Measurements from ENCODE around the gene MYO1B. TPM values are rescaled to one million over a fixed set of nuclear protein-coding genes. Genes with fewer than 3 reads are reported as not detected.

Gene MYO1B
- total and polyA plus RNA-seq, 9 donors = 63.3 to 94.1 (median 75.4) TPM

DNA sequence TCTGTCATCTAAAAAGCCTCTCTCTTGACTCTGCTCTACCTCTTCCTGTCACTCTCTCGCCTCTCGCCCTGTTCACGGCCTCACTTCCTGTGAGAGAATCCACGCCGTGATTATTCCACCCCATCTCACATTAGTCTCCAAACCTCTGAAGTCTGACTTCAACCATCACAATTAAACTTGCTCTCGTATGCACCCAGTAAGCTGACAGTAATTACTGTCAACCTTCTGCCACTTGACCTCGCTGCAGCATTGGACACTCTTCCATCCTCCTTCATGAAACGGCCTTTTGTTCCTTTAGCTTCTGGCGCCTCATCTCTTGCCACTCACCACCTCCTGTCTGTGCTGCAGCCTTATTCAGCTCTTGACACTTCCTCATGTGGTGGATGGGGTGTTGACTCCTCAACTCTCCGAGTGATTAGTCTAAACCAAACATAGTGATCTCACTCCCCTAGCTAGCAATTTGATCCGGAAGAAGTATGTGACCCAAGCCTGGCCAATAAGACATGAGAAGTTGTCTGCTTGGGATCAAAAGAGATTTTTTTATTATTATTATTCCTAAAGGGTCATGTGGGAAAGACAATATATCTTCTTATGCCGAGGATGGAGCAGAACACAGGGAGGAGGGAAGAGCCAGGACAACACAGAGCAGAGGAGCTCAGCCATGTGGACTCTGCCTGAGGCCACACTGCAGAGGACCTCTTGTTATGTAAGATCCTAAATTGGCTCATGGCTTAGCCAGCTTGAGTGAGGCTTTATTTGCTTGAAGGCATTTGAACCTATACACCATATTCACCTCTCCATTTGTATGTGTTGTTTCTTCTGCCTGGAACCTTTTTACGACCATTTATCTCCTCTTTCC lies 38.4 kb upstream of the MYO1B start:
- peaks cover 2% of the 10 kb centered on the region for H3K9me3 ChIP-seq (replicated peaks; ENCODE audit: control insufficient read depth, low read depth, low read length)
- H3K27ac ChIP-seq (ENCODE audit: low read length) = no peak overlapping the region
- no peaks in the 10 kb centered on the region for H3K36me3 ChIP-seq (ENCODE audit: control insufficient read depth, insufficient read depth, low read length)
- no peak overlapping the region for H3K4me3 ChIP-seq (ENCODE audit: low read length)
- DNase-seq = no peak
- 77% methylated on average over 8 of the region's 13 CpGs for WGBS (ENCODE audit: insufficient coverage)
- H3K4me1 ChIP-seq (ENCODE audit: control insufficient read depth, insufficient read depth, low read length) = peaks cover 5% of the 10 kb centered on the region
- no peaks in the 10 kb centered on the region for H3K27me3 ChIP-seq (ENCODE audit: control insufficient read depth, insufficient read depth, low read length)

- H3K4me1 ChIP-seq (ENCODE audit: control insufficient read depth, insufficient read depth, low read length) = no peaks in the 10 kb centered on the region
- no peak overlapping the region for H3K27ac ChIP-seq (ENCODE audit: low read length)
- DNase-seq = no peak
- H3K4me3 ChIP-seq (ENCODE audit: low read length) = no peak overlapping the region
- no CpG with 5 or more reads among the region's 1 CpG for WGBS (ENCODE audit: insufficient coverage)
- no peaks in the 10 kb centered on the region for H3K27me3 ChIP-seq (ENCODE audit: control insufficient read depth, insufficient read depth, low read length)
- H3K9me3 ChIP-seq (replicated peaks; ENCODE audit: control insufficient read depth, low read depth, low read length) = peaks cover 6% of the 10 kb centered on the region
- H3K36me3 ChIP-seq (ENCODE audit: control insufficient read depth, insufficient read depth, low read length) = no peaks in the 10 kb centered on the region
Observed at GRCh38 chr2:191209340-191209739, 35.9 kb upstream of the MYO1B start.

DNA sequence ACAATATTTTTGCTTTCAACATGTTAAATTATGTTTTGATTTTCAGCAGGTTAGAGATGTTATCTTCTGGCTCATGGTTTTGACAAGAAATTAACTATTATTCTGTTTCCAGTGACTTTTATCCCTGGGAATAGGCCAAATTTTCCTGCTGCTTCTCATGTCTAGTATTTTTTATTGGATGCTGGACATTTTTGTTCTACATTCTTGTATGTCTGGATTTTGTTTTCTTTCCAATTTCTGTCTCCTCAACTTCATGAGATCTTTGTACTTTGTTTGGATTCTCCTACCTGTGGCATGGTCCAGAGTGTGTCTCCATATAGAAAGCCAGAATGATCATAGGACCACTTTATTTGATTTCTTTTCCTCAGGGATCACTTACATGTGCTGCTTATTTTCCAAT lies 33.1 kb upstream of the MYO1B start:
- no peaks in the 10 kb centered on the region for H3K36me3 ChIP-seq (ENCODE audit: control insufficient read depth, insufficient read depth, low read length)
- no peaks in the 10 kb centered on the region for H3K27me3 ChIP-seq (ENCODE audit: control insufficient read depth, insufficient read depth, low read length)
- no peak overlapping the region for H3K4me3 ChIP-seq (ENCODE audit: low read length)
- no peaks in the 10 kb centered on the region for H3K4me1 ChIP-seq (ENCODE audit: control insufficient read depth, insufficient read depth, low read length)
- no peak overlapping the region for H3K27ac ChIP-seq (ENCODE audit: low read length)
- DNase-seq = no peak
- H3K9me3 ChIP-seq (replicated peaks; ENCODE audit: control insufficient read depth, low read depth, low read length) = peaks cover 6% of the 10 kb centered on the region

- H3K36me3 ChIP-seq (ENCODE audit: control insufficient read depth, insufficient read depth, low read length) = no peaks in the 10 kb centered on the region
- no peaks in the 10 kb centered on the region for H3K4me1 ChIP-seq (ENCODE audit: control insufficient read depth, insufficient read depth, low read length)
- H3K4me3 ChIP-seq (ENCODE audit: low read length) = no peak overlapping the region
- no peak overlapping the region for H3K27ac ChIP-seq (ENCODE audit: low read length)
- peaks cover 6% of the 10 kb centered on the region for H3K9me3 ChIP-seq (replicated peaks; ENCODE audit: control insufficient read depth, low read depth, low read length)
- no peak for DNase-seq
- no peaks in the 10 kb centered on the region for H3K27me3 ChIP-seq (ENCODE audit: control insufficient read depth, insufficient read depth, low read length)
Observed at GRCh38 chr2:191213333-191213732, 31.9 kb upstream of the MYO1B start.

DNA sequence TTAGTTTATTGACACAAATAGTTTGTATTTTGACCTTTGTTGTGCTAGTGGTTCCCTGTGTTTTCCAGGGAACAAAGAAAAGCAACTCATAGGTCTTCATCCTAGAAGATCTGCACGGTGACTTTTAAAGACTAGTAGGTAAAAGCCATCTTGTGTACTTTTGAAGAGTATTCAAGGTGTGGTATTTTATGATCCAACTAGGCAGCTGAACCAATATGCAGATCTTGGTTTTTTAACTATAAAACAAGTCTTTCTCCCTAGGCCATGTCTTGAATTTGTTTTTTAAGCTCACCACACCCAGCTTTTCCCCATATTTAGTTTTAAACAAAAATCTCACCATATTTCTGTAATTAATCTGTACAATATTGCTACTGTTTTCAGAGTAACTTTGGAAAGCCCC lies 30.0 kb upstream of the MYO1B start:
- Histone ChIP-seq H3K4me3 (ENCODE audit: low read length) (no peak overlapping the region), H3K9me3 (replicated peaks; ENCODE audit: control insufficient read depth, low read depth, low read length) (peaks cover 6% of the 10 kb centered on the region), H3K27me3 (ENCODE audit: control insufficient read depth, insufficient read depth, low read length) (no peaks in the 10 kb centered on the region), H3K36me3 (ENCODE audit: control insufficient read depth, insufficient read depth, low read length) (no peaks in the 10 kb centered on the region), H3K27ac (ENCODE audit: low read length) (no peak overlapping the region), H3K4me1 (ENCODE audit: control insufficient read depth, insufficient read depth, low read length) (no peaks in the 10 kb centered on the region)
- no CpG with 5 or more reads among the region's 1 CpG for WGBS (ENCODE audit: insufficient coverage)
- DNase-seq = no peak

DNA sequence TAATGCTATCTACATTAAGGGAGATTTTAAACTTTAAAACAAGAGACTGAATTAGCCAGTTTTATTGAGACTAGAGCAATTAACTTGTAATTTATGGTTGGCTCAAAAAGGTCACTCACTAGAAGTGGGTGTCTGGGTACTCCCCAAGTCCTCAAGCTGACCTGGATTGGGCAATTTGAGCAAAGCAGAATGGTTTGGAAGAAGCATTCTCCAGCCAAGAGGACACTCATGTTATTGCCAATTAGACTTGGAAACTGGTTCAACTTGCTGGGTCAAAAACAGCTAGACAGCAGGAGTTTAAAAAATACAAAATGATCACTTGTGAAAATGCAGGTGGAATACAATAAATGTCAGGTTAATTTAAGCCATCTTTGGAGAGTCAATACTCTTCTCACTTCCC lies 29.5 kb upstream of the MYO1B start:
- Histone ChIP-seq H3K9me3 (replicated peaks; ENCODE audit: control insufficient read depth, low read depth, low read length) (peaks cover 6% of the 10 kb centered on the region), H3K27ac (ENCODE audit: low read length) (no peak overlapping the region), H3K4me3 (ENCODE audit: low read length) (no peak overlapping the region), H3K27me3 (ENCODE audit: control insufficient read depth, insufficient read depth, low read length) (no peaks in the 10 kb centered on the region), H3K36me3 (ENCODE audit: control insufficient read depth, insufficient read depth, low read length) (no peaks in the 10 kb centered on the region), H3K4me1 (ENCODE audit: control insufficient read depth, insufficient read depth, low read length) (no peaks in the 10 kb centered on the region)
- no peak for DNase-seq

DNA sequence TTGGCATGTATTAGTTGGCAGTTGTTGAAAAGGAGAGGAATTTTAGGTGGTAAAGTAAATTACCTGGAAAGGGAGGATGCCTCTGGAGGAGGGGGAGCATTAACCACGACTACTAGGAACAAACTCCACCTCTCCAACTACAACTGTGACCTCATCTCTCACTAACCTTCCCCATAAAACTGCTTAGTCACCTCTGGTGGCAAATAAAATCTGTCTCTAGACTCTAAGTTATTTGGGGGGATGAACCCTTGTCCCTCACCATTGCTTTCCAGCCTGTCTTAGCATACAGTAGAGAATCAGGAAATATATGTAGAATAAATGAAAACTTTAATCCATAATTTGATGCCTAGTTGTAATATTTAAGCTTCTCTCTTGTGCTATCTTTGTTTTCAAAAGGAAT lies 27.6 kb upstream of the MYO1B start:
- Histone ChIP-seq H3K27ac (ENCODE audit: low read length) (no peak overlapping the region), H3K36me3 (ENCODE audit: control insufficient read depth, insufficient read depth, low read length) (no peaks in the 10 kb centered on the region), H3K4me1 (ENCODE audit: control insufficient read depth, insufficient read depth, low read length) (peaks cover 3% of the 10 kb centered on the region), H3K4me3 (ENCODE audit: low read length) (no peak overlapping the region), H3K27me3 (ENCODE audit: control insufficient read depth, insufficient read depth, low read length) (no peaks in the 10 kb centered on the region), H3K9me3 (replicated peaks; ENCODE audit: control insufficient read depth, low read depth, low read length) (no peaks in the 10 kb centered on the region)
- no peak for DNase-seq
- WGBS (ENCODE audit: insufficient coverage) = no CpG with 5 or more reads among the region's 1 CpG

DNA sequence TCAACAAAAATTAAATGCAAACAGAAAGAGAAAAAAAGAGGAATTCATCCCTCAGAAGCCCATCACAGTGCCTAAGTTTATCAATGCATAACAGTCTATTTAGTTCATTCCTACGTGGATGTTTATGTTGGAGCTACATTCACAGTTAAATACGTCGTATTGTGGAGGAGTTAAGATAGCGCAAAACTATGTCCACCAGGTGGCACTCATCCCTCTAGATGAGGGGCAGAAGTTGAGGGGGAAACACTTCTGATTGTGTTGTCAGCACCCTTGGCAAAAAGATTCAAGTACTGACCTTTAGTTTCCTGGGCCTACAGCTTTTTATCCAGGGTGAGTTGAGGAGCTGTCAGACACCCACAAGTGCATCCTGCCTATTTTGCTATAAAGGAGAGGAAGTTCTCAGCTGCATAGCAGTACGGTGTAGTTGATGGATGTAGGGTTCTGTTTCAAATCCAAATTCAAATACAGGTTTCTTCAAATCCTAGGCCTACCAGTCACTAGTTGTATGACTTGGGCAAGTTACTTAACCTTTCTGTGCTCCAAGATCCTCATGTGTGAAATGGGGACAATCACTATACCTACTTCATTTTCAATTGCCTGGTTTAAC lies 26.8 kb upstream of the MYO1B start:
- Histone ChIP-seq H3K27me3 (ENCODE audit: control insufficient read depth, insufficient read depth, low read length) (no peaks in the 10 kb centered on the region), H3K9me3 (replicated peaks; ENCODE audit: control insufficient read depth, low read depth, low read length) (no peaks in the 10 kb centered on the region), H3K4me3 (ENCODE audit: low read length) (no peak overlapping the region), H3K4me1 (ENCODE audit: control insufficient read depth, insufficient read depth, low read length) (peaks cover 4% of the 10 kb centered on the region), H3K36me3 (ENCODE audit: control insufficient read depth, insufficient read depth, low read length) (no peaks in the 10 kb centered on the region), H3K27ac (ENCODE audit: low read length) (no peak overlapping the region)
- WGBS (ENCODE audit: insufficient coverage) = 17% methylated on average over 1 of the region's 5 CpGs
- DNase-seq = peak; percentile 69

GRCh38 chr2:191220671-191221070 lies 24.5 kb upstream of the MYO1B start:
- Histone ChIP-seq H3K36me3 (ENCODE audit: control insufficient read depth, insufficient read depth, low read length) (no peaks in the 10 kb centered on the region), H3K27me3 (ENCODE audit: control insufficient read depth, insufficient read depth, low read length) (no peaks in the 10 kb centered on the region), H3K4me3 (ENCODE audit: low read length) (no peak overlapping the region), H3K4me1 (ENCODE audit: control insufficient read depth, insufficient read depth, low read length) (peaks cover 4% of the 10 kb centered on the region), H3K9me3 (replicated peaks; ENCODE audit: control insufficient read depth, low read depth, low read length) (no peaks in the 10 kb centered on the region), H3K27ac (ENCODE audit: low read length) (no peak overlapping the region)
- WGBS (ENCODE audit: insufficient coverage) = no CpG with 5 or more reads among the region's 2 CpGs
- DNase-seq = no peak

DNA sequence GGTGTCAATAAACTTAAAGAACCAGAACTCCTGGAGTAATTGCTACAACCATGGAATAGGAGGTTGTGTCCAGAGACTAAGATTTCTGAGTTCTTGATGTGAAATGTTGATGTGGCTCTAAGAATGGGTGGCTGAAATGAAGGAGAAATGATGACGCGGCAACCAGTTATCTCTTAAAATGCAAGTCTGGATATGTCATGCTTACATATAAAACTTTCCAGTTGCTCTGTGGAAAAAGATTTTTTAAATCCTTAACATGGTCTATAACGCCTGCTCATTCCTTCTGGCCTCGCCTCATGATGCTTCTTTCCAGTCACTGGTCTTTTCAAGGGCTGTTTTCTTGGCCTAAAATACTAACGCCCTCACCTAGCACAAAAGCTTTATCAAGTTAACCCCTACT lies 23.5 kb upstream of the MYO1B start:
- WGBS (ENCODE audit: insufficient coverage) = 69% methylated on average over 3 of the region's 5 CpGs
- Histone ChIP-seq H3K4me1 (ENCODE audit: control insufficient read depth, insufficient read depth, low read length) (peaks cover 7% of the 10 kb centered on the region), H3K36me3 (ENCODE audit: control insufficient read depth, insufficient read depth, low read length) (no peaks in the 10 kb centered on the region), H3K4me3 (ENCODE audit: low read length) (no peak overlapping the region), H3K27me3 (ENCODE audit: control insufficient read depth, insufficient read depth, low read length) (no peaks in the 10 kb centered on the region), H3K9me3 (replicated peaks; ENCODE audit: control insufficient read depth, low read depth, low read length) (no peaks in the 10 kb centered on the region), H3K27ac (ENCODE audit: low read length) (peak overlapping the region; percentile 18)
- DNase-seq = no peak
